Activated CD8-positive, alpha-beta T cell treated with anti-CD3 and anti-CD28 coated beads for 36 hours (primary cell): ENCODE measurements around the gene PVALB. TPM values are rescaled to one million over a fixed set of nuclear protein-coding genes. Genes with fewer than 3 reads are reported as not detected.

Experiments
- ATAC-seq: fragments of 200-7000 bp; cut with Tn5 transposase; one replicate; pipeline ENCODE4 v1.10.0; 2021; ENCODE audit warnings: mild to moderate bottlenecking, moderate library complexity
- CTCF ChIA-PET: fragments of 350-600 bp; sonication (Branson Sonifier 250); formaldehyde crosslinking; loops from one replicate; lab custom pipeline; 2021; ENCODE audit warnings: antibody characterized with exemption; lab: Charles Lee
- POLR2A ChIA-PET: fragments of 350-600 bp; sonication (Branson Sonifier 250); formaldehyde crosslinking; loops from one replicate; lab custom pipeline; 2021; ENCODE audit warnings: antibody characterized with exemption; lab: Charles Lee
- DNase-seq: peaks from one replicate; pipeline ENCODE4 v3.0.0-alpha.2; 2020
- H3K27ac Mint-ChIP-seq: one replicate; pipeline ENCODE4 v1.8.0; 2021; ENCODE audit warnings: mild to moderate bottlenecking, mixed read lengths
- H3K27me3 Mint-ChIP-seq: one replicate; pipeline ENCODE4 v1.8.0; 2021; ENCODE audit warnings: mixed read lengths
- H3K36me3 Mint-ChIP-seq: one replicate; pipeline ENCODE4 v1.8.0; 2021; ENCODE audit warnings: low read depth, mixed read lengths
- H3K4me1 Mint-ChIP-seq: one replicate; pipeline ENCODE4 v1.8.0; 2021; ENCODE audit warnings: low read depth, mixed read lengths
- H3K4me3 Mint-ChIP-seq: one replicate; pipeline ENCODE4 v1.8.0; 2021; ENCODE audit warnings: mild to moderate bottlenecking, moderate library complexity, mixed read lengths
- H3K9me3 Mint-ChIP-seq: one replicate; pipeline ENCODE4 v1.8.0; 2021; ENCODE audit warnings: mixed read lengths
- CTCF ChIP-seq: fragments of 200-600 bp; IDR thresholded peaks from one replicate; pipeline ENCODE4 v1.8.0; 2022; ENCODE audit warnings: antibody characterized with exemption, mild to moderate bottlenecking
- intact Hi-C: fragments of 100-400 bp; cut with micrococcal nuclease; formaldehyde crosslinking; loops from one replicate; pipeline ENCODE4 v1.10.0; 2022
- total RNA-seq, 2 experiments: library from RNA; stranded (reverse); gene quantifications; one replicate each; pipeline ENCODE4 v1.2.3, GENCODE V29; 2021

PVALB gene
- total RNA-seq, 2 experiments from 2014 or later, result not detected

- H3K4me3 Mint-ChIP-seq, result no peak overlapping the region
- H3K27ac Mint-ChIP-seq, result no peak overlapping the region
- POLR2A ChIA-PET, result interaction anchor here (1.0 kb wide), 1 partner anchor 14 kb away, joined by 3 read pairs; no protein-coding TSS in a partner anchor
- no peak for TF ChIP-seq CTCF
- intact Hi-C loops, result no loop called here
- DNase-seq (no peak), ATAC-seq (no peak)
- CTCF ChIA-PET, result no interaction called here
- peaks cover 53% of the 10 kb centered on the region for H3K27me3 Mint-ChIP-seq
- no peaks in the 10 kb centered on the region for H3K36me3 Mint-ChIP-seq
- no peaks in the 10 kb centered on the region for H3K4me1 Mint-ChIP-seq
- no peaks in the 10 kb centered on the region for H3K9me3 Mint-ChIP-seq
Measured at GRCh38 chr22:36817525-36817848, 652 bp upstream of the PVALB start.

DNA sequence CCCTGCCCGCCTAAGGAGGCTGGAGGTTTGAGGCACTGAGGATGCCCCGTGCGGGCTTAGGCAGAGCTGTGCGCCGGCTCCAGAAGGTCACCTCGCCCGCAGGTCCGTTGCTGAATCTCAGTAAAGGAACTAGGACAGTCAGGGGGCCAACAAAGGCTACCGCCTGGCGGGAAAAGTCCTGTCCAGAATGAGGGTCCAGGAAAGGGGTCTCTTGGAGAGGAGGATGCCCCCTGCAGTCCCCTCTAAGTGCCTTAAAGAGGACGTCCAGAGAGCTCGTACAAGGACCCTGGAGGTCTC is 548 bp downstream of the PVALB start:
- TF ChIP-seq CTCF, result no peak
- no peaks in the 10 kb centered on the region for H3K4me1 Mint-ChIP-seq
- ChIA-PET POLR2A (no interaction called here), CTCF (no interaction called here)
- intact Hi-C loops, result no loop called here
- peaks cover 53% of the 10 kb centered on the region for H3K27me3 Mint-ChIP-seq
- no peak for DNase-seq
- no peak overlapping the region for H3K27ac Mint-ChIP-seq
- ATAC-seq, result no peak
- no peak overlapping the region for H3K4me3 Mint-ChIP-seq
- no peaks in the 10 kb centered on the region for H3K9me3 Mint-ChIP-seq
- no peaks in the 10 kb centered on the region for H3K36me3 Mint-ChIP-seq

DNA sequence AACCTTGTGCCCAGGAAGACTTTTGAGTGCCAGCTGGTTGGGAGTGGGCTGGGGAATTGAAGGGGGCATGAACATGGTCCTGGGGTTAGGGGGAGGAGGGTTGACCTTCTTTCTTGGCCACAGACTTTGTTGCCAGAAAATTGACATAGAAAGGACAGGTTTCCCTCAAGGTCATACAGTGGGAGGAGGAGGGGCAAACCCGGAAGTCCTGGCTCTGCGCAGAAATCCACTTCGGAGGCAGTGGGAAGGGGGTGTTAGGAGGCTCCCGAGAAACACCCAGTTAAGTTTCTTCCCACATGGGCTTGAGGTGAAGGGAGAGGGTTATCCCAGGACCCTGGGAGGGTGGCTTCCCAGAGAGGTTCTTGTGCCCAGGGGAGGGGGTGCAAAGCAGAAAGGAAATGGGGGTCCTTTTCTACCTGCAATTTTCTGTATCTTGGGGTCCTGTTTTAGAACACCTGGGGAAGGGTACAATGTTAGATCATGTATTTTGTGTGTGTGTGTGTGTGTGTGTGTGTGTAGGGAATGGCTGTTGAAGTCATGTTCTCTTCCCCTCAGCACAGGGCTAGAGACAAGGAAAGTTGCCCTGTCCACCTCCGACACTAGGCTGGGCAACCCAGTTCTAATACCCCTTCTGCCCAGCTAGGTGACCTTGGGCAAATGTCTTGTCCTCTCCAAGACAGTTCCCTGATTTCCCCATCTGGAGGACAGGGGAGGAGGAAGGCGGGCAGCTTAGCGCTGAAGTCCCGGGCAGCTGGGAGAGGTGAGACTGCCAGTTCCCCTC is 1.1 kb downstream of the PVALB start:
- intact Hi-C loops, result no loop called here
- CTCF ChIA-PET, result no interaction called here
- peaks cover 53% of the 10 kb centered on the region for H3K27me3 Mint-ChIP-seq

DNA sequence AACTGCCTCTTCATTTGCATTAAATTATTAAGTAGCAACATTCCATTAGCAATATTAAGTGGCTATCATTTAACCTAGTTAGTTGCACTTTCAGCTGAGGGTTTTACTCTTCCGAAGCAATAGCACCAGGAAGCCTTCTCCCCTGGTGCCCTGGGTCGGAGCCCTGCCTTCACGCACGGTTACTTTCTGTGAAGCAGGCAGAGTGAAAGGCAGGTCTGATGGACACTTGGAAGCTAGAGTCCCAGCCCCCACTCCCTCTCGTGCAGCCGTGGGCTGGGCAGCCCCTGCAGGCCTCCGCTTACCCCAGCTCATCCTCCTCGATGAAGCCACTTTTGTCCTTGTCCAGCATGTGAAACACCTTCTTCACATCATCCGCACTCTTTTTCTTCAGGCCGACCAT is 2.0 kb downstream of the PVALB start:
- CTCF ChIA-PET, result no interaction called here

More for the DNA sequence above, 1.1 kb downstream of the PVALB start:
- POLR2A ChIA-PET, result no interaction called here
- Mint-ChIP-seq H3K4me1 (no peaks in the 10 kb centered on the region), H3K36me3 (no peaks in the 10 kb centered on the region), H3K9me3 (no peaks in the 10 kb centered on the region), H3K27ac (no peak overlapping the region), H3K4me3 (no peak overlapping the region)
- DNase-seq (no peak), ATAC-seq (no peak)
- TF ChIP-seq CTCF, result no peak

More for the DNA sequence above, 2.0 kb downstream of the PVALB start:
- no peaks in the 10 kb centered on the region for H3K36me3 Mint-ChIP-seq
- POLR2A ChIA-PET, result no interaction called here
- H3K27ac Mint-ChIP-seq, result no peak overlapping the region
- no peak for DNase-seq
- no peaks in the 10 kb centered on the region for H3K4me1 Mint-ChIP-seq
- peaks cover 51% of the 10 kb centered on the region for H3K27me3 Mint-ChIP-seq
- intact Hi-C loops, result no loop called here
- H3K4me3 Mint-ChIP-seq, result no peak overlapping the region
- no peak for TF ChIP-seq CTCF
- no peak for ATAC-seq
- H3K9me3 Mint-ChIP-seq, result no peaks in the 10 kb centered on the region
